ENCODE data around the gene BUB1B. TPM values are rescaled to one million over a fixed set of nuclear protein-coding genes. Genes with fewer than 3 reads are reported as not detected.

The BUB1B gene
- polyA plus RNA-seq, 1 donor from 2014 or later: 50.0 TPM

GRCh38 chr15:40125950-40126349, 34.9 kb upstream of the BUB1B start:
- H3K9me2 ChIP-seq (ENCODE audit: insufficient read depth, low read length): no peaks in the 10 kb centered on the region
- H3K4me2 ChIP-seq (ENCODE audit: low read length): no peak overlapping the region
- no peaks in the 10 kb centered on the region for H3K9me3 ChIP-seq (ENCODE audit: low read length)
- H3K27me3 ChIP-seq (ENCODE audit: insufficient read depth, low read depth, low read length): no peaks in the 10 kb centered on the region
- no peak overlapping the region for H2AFZ ChIP-seq (ENCODE audit: low read depth, low read length)
- no peaks in the 10 kb centered on the region for H3K36me3 ChIP-seq (ENCODE audit: insufficient read depth, low read length)
- no peak overlapping the region for H3K4me3 ChIP-seq (ENCODE audit: low read length)
- no peaks in the 10 kb centered on the region for H4K20me1 ChIP-seq (ENCODE audit: insufficient read depth)
- no peak overlapping the region for H3K9ac ChIP-seq (ENCODE audit: low read length)
- H3F3A ChIP-seq (ENCODE audit: insufficient read depth, low read length, poor library complexity, severe bottlenecking): no peaks in the 10 kb centered on the region
- TF ChIP-seq CTCF (IDR thresholded peaks at IDR 0.05; ENCODE audit: poor library complexity, severe bottlenecking): no peak
- TF ChIP-seq REST (IDR thresholded peaks at IDR 0.05; ENCODE audit: borderline replicate concordance): no peak
- no peak for TF ChIP-seq TAF1 (IDR thresholded peaks at IDR 0.05; ENCODE audit: low read depth)
- no peak for TF ChIP-seq EZH2 (IDR thresholded peaks at IDR 0.05; ENCODE audit: borderline replicate concordance, insufficient read depth, low read length, poor library complexity, severe bottlenecking)
- TF ChIP-seq EP300 (conservative IDR thresholded peaks at IDR 0.05; ENCODE audit: poor library complexity, severe bottlenecking): no peak
- no peak for TF ChIP-seq MXI1 (conservative IDR thresholded peaks at IDR 0.05; ENCODE audit: poor library complexity, severe bottlenecking)
- TF ChIP-seq POLR2AphosphoS5 (IDR thresholded peaks at IDR 0.05): no peak
- TF ChIP-seq SMC3 (conservative IDR thresholded peaks at IDR 0.05; ENCODE audit: poor library complexity): no peak
- H3K27ac ChIP-seq (ENCODE audit: low read length): no peak overlapping the region
- no peaks in the 10 kb centered on the region for H3K79me2 ChIP-seq (replicated peaks; ENCODE audit: insufficient read depth, low read length)

DNA sequence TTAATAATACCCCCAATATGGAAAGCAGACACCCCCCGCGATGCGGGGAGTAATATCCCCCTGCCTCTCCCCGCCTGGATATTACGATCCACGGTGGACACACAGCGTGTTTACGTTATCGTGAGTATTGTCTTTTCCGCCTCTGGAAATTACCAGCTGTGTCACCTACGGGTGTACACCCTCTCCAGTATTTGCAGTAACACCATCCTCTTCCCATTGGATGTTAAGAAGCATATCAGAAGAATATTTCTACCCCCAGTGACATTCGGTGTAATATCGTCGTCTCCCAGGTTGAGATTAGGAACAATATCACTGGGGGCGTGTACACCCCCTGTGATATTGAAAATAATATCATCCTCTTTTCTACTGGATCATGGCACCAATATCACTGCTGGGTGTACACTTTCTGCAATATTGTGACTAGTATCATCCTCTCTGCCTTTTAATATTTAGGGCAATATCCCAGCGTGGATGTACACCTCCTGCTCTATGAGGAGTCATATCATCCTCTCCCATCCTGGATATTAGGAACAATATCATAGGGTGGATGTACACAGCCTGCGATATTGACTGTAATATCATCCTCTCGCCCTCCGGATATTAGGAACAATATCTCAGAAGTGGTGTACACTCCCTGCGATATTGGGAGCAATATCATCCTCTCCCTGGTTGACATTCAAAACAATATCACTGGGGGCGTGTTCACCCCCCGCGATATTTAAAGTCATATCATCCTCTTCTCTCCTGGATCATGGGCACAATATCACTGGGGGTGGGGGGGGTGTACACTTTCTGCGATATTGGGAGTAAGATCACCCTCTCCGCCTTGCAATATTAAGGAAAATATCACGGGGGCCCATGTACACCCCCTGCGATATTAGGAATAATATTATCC, 31.9 kb upstream of the BUB1B start:
- Histone ChIP-seq H3K79me2 (replicated peaks; ENCODE audit: insufficient read depth, low read length) (no peaks in the 10 kb centered on the region), H3K4me2 (ENCODE audit: low read length) (no peak overlapping the region), H3K36me3 (ENCODE audit: insufficient read depth, low read length) (no peaks in the 10 kb centered on the region), H3K27me3 (ENCODE audit: insufficient read depth, low read depth, low read length) (no peaks in the 10 kb centered on the region), H2AFZ (ENCODE audit: low read depth, low read length) (no peak overlapping the region), H3K9me2 (ENCODE audit: insufficient read depth, low read length) (no peaks in the 10 kb centered on the region), H3K9me3 (ENCODE audit: low read length) (no peaks in the 10 kb centered on the region), H4K20me1 (ENCODE audit: insufficient read depth) (no peaks in the 10 kb centered on the region), H3K4me3 (ENCODE audit: low read length) (no peak overlapping the region), H3K27ac (ENCODE audit: low read length) (no peak overlapping the region), H3K9ac (ENCODE audit: low read length) (no peak overlapping the region), H3F3A (ENCODE audit: insufficient read depth, low read length, poor library complexity, severe bottlenecking) (no peaks in the 10 kb centered on the region)
- TF ChIP-seq SMC3 (conservative IDR thresholded peaks at IDR 0.05; ENCODE audit: poor library complexity) (no peak), RAD21 (conservative IDR thresholded peaks at IDR 0.05) (no peak), EP300 (conservative IDR thresholded peaks at IDR 0.05; ENCODE audit: poor library complexity, severe bottlenecking) (no peak), POLR2AphosphoS5 (IDR thresholded peaks at IDR 0.05) (no peak), REST (IDR thresholded peaks at IDR 0.05; ENCODE audit: borderline replicate concordance) (no peak), CTCF (IDR thresholded peaks at IDR 0.05; ENCODE audit: poor library complexity, severe bottlenecking) (no peak), TAF1 (IDR thresholded peaks at IDR 0.05; ENCODE audit: low read depth) (no peak), MXI1 (conservative IDR thresholded peaks at IDR 0.05; ENCODE audit: poor library complexity, severe bottlenecking) (no peak)
